HG03565 (cell line): ENCODE measurements around the gene ANAPC4.
A peak's percentile ranks its signal among the peaks of the same experiment; 100 is the strongest.
"Not testable (repeated sequence)": the region's sequence is repeated elsewhere in the genome, so short reads cannot be mapped to it uniquely, and the experiment has no call there.

Experiments
- ATAC-seq: cut with Tn5 transposase; IDR thresholded peaks from one replicate; pipeline ENCODE4 v1.9.1; 2021; ENCODE audit warnings: mild to moderate bottlenecking, moderate library complexity; ENCODE audit not compliant: unreplicated experiment

The ANAPC4 gene

GRCh38 chr4:25376754-25377571 is at the start of gene ANAPC4:
Gene ANAPC4 (plus strand): TSS chr4:25377263. CDS start chr4:25377428, 165 bp downstream.
- ATAC-seq = peak; percentile 97

GRCh38 chr4:25328463-25328862 is 48.6 kb upstream of the ANAPC4 start:
- not testable (repeated sequence) for ATAC-seq

- ATAC-seq = no peak
Observed at GRCh38 chr4:25330335-25330734, 46.7 kb upstream of the ANAPC4 start.

- peak; percentile 92 for ATAC-seq
Observed at GRCh38 chr4:25330905-25331808, 45.9 kb upstream of the ANAPC4 start.

GRCh38 chr4:25343671-25344070 is 33.4 kb upstream of the ANAPC4 start:
- no peak for ATAC-seq

GRCh38 chr4:25345744-25346143 is 31.3 kb upstream of the ANAPC4 start:
- no peak for ATAC-seq

GRCh38 chr4:25346913-25347312 is 30.1 kb upstream of the ANAPC4 start:
- ATAC-seq = peak; percentile 76

- ATAC-seq = no peak
Observed at GRCh38 chr4:25347473-25347872, 29.6 kb upstream of the ANAPC4 start.

- no peak for ATAC-seq
Observed at GRCh38 chr4:25347971-25348370, 29.1 kb upstream of the ANAPC4 start.

GRCh38 chr4:25350561-25350960 is 26.5 kb upstream of the ANAPC4 start:
- no peak for ATAC-seq

GRCh38 chr4:25351777-25352416 is 25.2 kb upstream of the ANAPC4 start:
- ATAC-seq = no peak

GRCh38 chr4:25356068-25356467 is 21.0 kb upstream of the ANAPC4 start:
- no peak for ATAC-seq

GRCh38 chr4:25358515-25359275 is 18.4 kb upstream of the ANAPC4 start:
- ATAC-seq = no peak

- no peak for ATAC-seq
Observed at GRCh38 chr4:25361253-25361652, 15.8 kb upstream of the ANAPC4 start.

GRCh38 chr4:25367004-25367621 is 9.9 kb upstream of the ANAPC4 start:
- ATAC-seq = no peak

GRCh38 chr4:25367877-25368276 is 9.2 kb upstream of the ANAPC4 start:
- ATAC-seq = no peak

- no peak for ATAC-seq
Observed at GRCh38 chr4:25368315-25368714, 8.7 kb upstream of the ANAPC4 start.

- no peak for ATAC-seq
Observed at GRCh38 chr4:25370242-25370641, 6.8 kb upstream of the ANAPC4 start.

GRCh38 chr4:25372549-25372948 is 4.5 kb upstream of the ANAPC4 start:
- not testable (repeated sequence) for ATAC-seq
